Adrenal gland (tissue), 12 donors: ENCODE data around the gene TM4SF4. TPM values are rescaled to one million over a fixed set of nuclear protein-coding genes. Genes with fewer than 3 reads are reported as not detected.

Experiments used
- DNase-seq, 7 donors: peaks; one replicate each; pipeline ENCODE4 v3.0.0-alpha.2; 2019 to 2020
- H3K27ac ChIP-seq, 5 donors: fragments of 200-600 bp; sonication (generic) in 4 of 5; 1 replicate in 3 of 5; 2 replicates in 2 of 5; pipeline versions ENCODE4 v1.5.1 to v1.8.0; 2016 to 2020; ENCODE audit warnings: mild to moderate bottlenecking in 1 of 5
- H3K27me3 ChIP-seq: fragments of 200-600 bp; 2 replicates; pipeline ENCODE4 v1.8.0; 2021
- H3K36me3 ChIP-seq, 2 donors: fragments of 200-600 bp; replicated peaks in 1 of 2; 1 replicate in 1 of 2; 2 replicates in 1 of 2; pipeline versions ENCODE4 v1.5.1 to v1.8.0; 2018 to 2022
- H3K4me1 ChIP-seq, 2 donors: fragments of 200-600 bp; replicated peaks in 1 of 2; 1 replicate in 1 of 2; 2 replicates in 1 of 2; pipeline versions ENCODE4 v1.5.1 to v1.8.0; 2018 to 2021
- H3K4me3 ChIP-seq, 4 donors: fragments of 200-600 bp; sonication (generic) in 3 of 4; one replicate each; pipeline ENCODE4 v1.5.1; 2016 to 2018
- H3K9me3 ChIP-seq, 3 donors: fragments of 200-600 bp; sonication (generic) in 1 of 3; replicated peaks in 1 of 3; 1 replicate in 2 of 3; 2 replicates in 1 of 3; pipeline versions ENCODE4 v1.5.1 to v1.8.0; 2016 to 2021
- CTCF ChIP-seq, 6 experiments: fragments of 450-650 bp in 4 of 6; fragments of 200-600 bp in 2 of 6; sonication (generic) in 1 of 6; IDR thresholded peaks; 1 replicate in 5 of 6; 2 replicates in 1 of 6; pipeline versions ENCODE4 v1.5.1 to v1.8.0; 2016 to 2021; ENCODE audit warnings: antibody characterized with exemption in 6 of 6, mild to moderate bottlenecking in 2 of 6, moderate library complexity in 1 of 6
- POLR2A ChIP-seq, 2 donors: fragments of 450-650 bp; IDR thresholded peaks; one replicate each; pipeline ENCODE4 v1.6.1; 2017; ENCODE audit warnings: antibody characterized with exemption in 2 of 2, mild to moderate bottlenecking in 2 of 2, moderate library complexity in 1 of 2
- WGBS, 4 donors: extraction: QIAGEN DNeasy Blood & Tissue Kit in 2 of 4; methylation state at CpG; one replicate each; pipeline versions ENCODE4 v1.1.5 to v1.1.7; 2013 to 2017; 5-methylcytosine and 5-hydroxymethylcytosine counted together
- intact Hi-C, 2 donors: fragments of 100-400 bp; cut with DNase I; formaldehyde crosslinking; loops; one replicate each; pipeline versions ENCODE4 v1.14.1 to v1.15.0; 2022 to 2023
- polyA plus RNA-seq, 3 donors: library from polyadenylated mRNA; stranded (reverse); fragments of 200-250 nt in 2 of 3; fragments of 350-450 nt in 1 of 3; fragmentation: Illumina TruSeq in 1 of 3; extraction: RNeasy Lipid Tissue Mini Kit (QIAGEN cat#74804) in 1 of 3; gene quantifications; one replicate each; pipeline ENCODE4 v1.2.3, GENCODE V29; 2013 to 2014
- total RNA-seq, 9 donors: library from RNA; depleted of rRNA in 4 of 9; stranded (reverse); fragments of >200 nt in 4 of 9; fragments of 120-200 nt in 1 of 9; fragmentation: NEBNext Ultra II Directional in 1 of 9; extraction: Animal tissue kit (Norgen Biotek cat#: 25700) in 1 of 9; gene quantifications; one replicate each; pipeline versions ENCODE4 v1.1.0 to v1.2.4, GENCODE V29; 2013 to 2023
- donor health status: healthy with polysubstance abuse.
- donor health status: Bipolar disorder and iron deficiency.
- donor health status: DM: yes; HTN: yes; CAD: no.
- donor health status: DM: no; HTN: no; CAD: no.
- donor health status: DM: no; HTN: no; CAD: no.
- donor health status: DM: yes; HTN: yes; CAD: no.

The TM4SF4 gene
- total and polyA plus RNA-seq, 12 donors: 0.08 to 2.2 (median 0.96) TPM; not detected in 3

GRCh38 chr3:149507491-149508324 lies 33.2 kb downstream of the TM4SF4 start:
- WGBS, 4 donors: 52 to 57% (median 55%) methylated on average over 11 to 14 of the region's 14 CpGs
- no peaks in the 10 kb centered on the region for H3K36me3 ChIP-seq
- H3K4me1 ChIP-seq: no peaks in the 10 kb centered on the region
- H3K9me3 ChIP-seq: no peaks in the 10 kb centered on the region
- no peak overlapping the region for H3K4me3 ChIP-seq
- no peak for TF ChIP-seq POLR2A (IDR thresholded peaks at IDR 0.05)
- no peak for TF ChIP-seq CTCF (IDR thresholded peaks at IDR 0.05)
- DNase-seq: peak in 2 of 7 donors; percentile 21 to 48
- intact Hi-C loops: loop anchor here in 1 of 2 donors (10.0 kb wide), 1 partner anchor 267 kb away; no protein-coding TSS in a partner anchor
- H3K27ac ChIP-seq: no peak overlapping the region
- H3K27me3 ChIP-seq: no peaks in the 10 kb centered on the region

- Histone ChIP-seq H3K9me3 (no peaks in the 10 kb centered on the region), H3K27me3 (no peaks in the 10 kb centered on the region), H3K36me3 (no peaks in the 10 kb centered on the region), H3K4me1 (no peaks in the 10 kb centered on the region), H3K4me3 (no peak overlapping the region), H3K27ac (no peak overlapping the region)
- intact Hi-C loops: loop anchor here in 1 of 2 donors (10.0 kb wide), 1 partner anchor 265 kb away; no protein-coding TSS in a partner anchor
- 88 to 100% (median 90%) methylated on average over 1 to 3 of the region's 3 CpGs for WGBS, 4 donors
- TF ChIP-seq POLR2A (IDR thresholded peaks at IDR 0.05) (no peak), CTCF (IDR thresholded peaks at IDR 0.05) (no peak)
- no peak for DNase-seq
Measured at GRCh38 chr3:149509526-149509925, 35.0 kb downstream of the TM4SF4 start.

- intact Hi-C loops: loop anchor here (5.0 to 10.0 kb wide), 2 partner anchors 207 to 264 kb away; no protein-coding TSS in a partner anchor
- TF ChIP-seq POLR2A (IDR thresholded peaks at IDR 0.05): no peak
- no peak for TF ChIP-seq CTCF (IDR thresholded peaks at IDR 0.05)
- H3K4me3 ChIP-seq: no peak overlapping the region
Measured at GRCh38 chr3:149510480-149510879, 36.0 kb downstream of the TM4SF4 start.

GRCh38 chr3:149511040-149511626 lies 36.6 kb downstream of the TM4SF4 start:
- Histone ChIP-seq H3K4me1 (no peaks in the 10 kb centered on the region), H3K9me3 (no peaks in the 10 kb centered on the region), H3K4me3 (no peak overlapping the region), H3K27me3 (no peaks in the 10 kb centered on the region), H3K27ac (no peak overlapping the region), H3K36me3 (no peaks in the 10 kb centered on the region)
- WGBS, 4 donors: 58 to 72% (median 70%) methylated on average over 3 of the region's 3 CpGs
- no peak for TF ChIP-seq CTCF (IDR thresholded peaks at IDR 0.05)
- no peak for TF ChIP-seq POLR2A (IDR thresholded peaks at IDR 0.05)
- intact Hi-C loops: loop anchor here (5.0 to 10.0 kb wide), 2 partner anchors 206 to 264 kb away; no protein-coding TSS in a partner anchor
- no peak for DNase-seq

More at GRCh38 chr3:149510480-149510879, 36.0 kb downstream of the TM4SF4 start:
- no peak overlapping the region for H3K27ac ChIP-seq
- no peaks in the 10 kb centered on the region for H3K27me3 ChIP-seq
- DNase-seq: no peak
- no peaks in the 10 kb centered on the region for H3K9me3 ChIP-seq
- 79 to 88% (median 81%) methylated on average over 3 of the region's 3 CpGs for WGBS, 4 donors
- no peaks in the 10 kb centered on the region for H3K36me3 ChIP-seq
- H3K4me1 ChIP-seq: no peaks in the 10 kb centered on the region
